CD14-positive monocyte (primary cell): ENCODE measurements around the gene CCNJL. TPM values are rescaled to one million over a fixed set of nuclear protein-coding genes. Genes with fewer than 3 reads are reported as not detected.
A peak's percentile ranks its signal among the peaks of the same experiment; 100 is the strongest.
"Not testable (repeated sequence)": the region's sequence is repeated elsewhere in the genome, so short reads cannot be mapped to it uniquely, and the experiment has no call there.

Experiments used
- DNase-seq, 3 donors: peaks; one replicate each; pipeline ENCODE4 v3.0.0-alpha.2; 2011 to 2022
- H2AFZ ChIP-seq: 2 replicates; pipeline ENCODE4 v1.6.0; 2012; ENCODE audit warnings: mild to moderate bottlenecking, low read depth, low read length, inconsistent platforms; ENCODE audit not compliant: insufficient read depth, poor library complexity, severe bottlenecking
- H3K27ac ChIP-seq, 2 donors: 1 replicate in 1 of 2; 2 replicates in 1 of 2; pipeline ENCODE4 v1.5.1; 2012 to 2013; ENCODE audit warnings: low read length in 2 of 2, control low read depth in 1 of 2, inconsistent platforms in 1 of 2, low read depth in 1 of 2, mild to moderate bottlenecking in 1 of 2
- H3K27me3 ChIP-seq, 2 donors: one replicate each; pipeline versions ENCODE4 v1.6.0 to v1.6.1; 2011 to 2013; ENCODE audit warnings: low read length in 2 of 2; ENCODE audit not compliant: control insufficient read depth in 2 of 2, insufficient read depth in 2 of 2
- H3K36me3 ChIP-seq, 2 donors: replicated peaks in 1 of 2; 1 replicate in 1 of 2; 2 replicates in 1 of 2; pipeline versions ENCODE4 v1.5.1 to v1.6.1; 2012 to 2013; ENCODE audit warnings: low read length in 2 of 2, control low read depth in 1 of 2, inconsistent platforms in 1 of 2, mild to moderate bottlenecking in 1 of 2; ENCODE audit not compliant: insufficient read depth in 2 of 2, control insufficient read depth in 1 of 2
- H3K4me1 ChIP-seq, 2 donors: 1 replicate in 1 of 2; 2 replicates in 1 of 2; pipeline versions ENCODE4 v1.5.1 to v1.6.1; 2012 to 2013; ENCODE audit warnings: low read length in 2 of 2, control low read depth in 1 of 2, inconsistent platforms in 1 of 2, mild to moderate bottlenecking in 1 of 2, moderate library complexity in 1 of 2; ENCODE audit not compliant: insufficient read depth in 2 of 2, control insufficient read depth in 1 of 2
- H3K4me2 ChIP-seq: replicated peaks from 2 replicates; pipeline ENCODE3; 2012; ENCODE audit warnings: low read length, moderate library complexity, mild to moderate bottlenecking; ENCODE audit not compliant: poor library complexity, severe bottlenecking; ENCODE audit errors: extremely low read depth
- H3K4me3 ChIP-seq, 3 experiments: fragments of 200-600 bp in 1 of 3; sonication (generic) in 1 of 3; replicated peaks in 1 of 3; 1 replicate in 2 of 3; 2 replicates in 1 of 3; pipeline ENCODE4 v1.5.1; 2011 to 2013; ENCODE audit warnings: low read length in 3 of 3, mild to moderate bottlenecking in 3 of 3, control low read depth in 2 of 3, low read depth in 2 of 3, inconsistent platforms in 1 of 3, moderate library complexity in 1 of 3
- H3K79me2 ChIP-seq: 2 replicates; pipeline ENCODE4 v1.6.0; 2012; ENCODE audit warnings: mild to moderate bottlenecking, control low read depth, inconsistent platforms, low read length, moderate library complexity; ENCODE audit not compliant: insufficient read depth
- H3K9ac ChIP-seq: 2 replicates; pipeline ENCODE4 v1.6.0; 2017; ENCODE audit warnings: low read length, mild to moderate bottlenecking; ENCODE audit not compliant: insufficient read depth, poor library complexity, severe bottlenecking
- H3K9me3 ChIP-seq, 2 donors: replicated peaks in 1 of 2; 1 replicate in 1 of 2; 2 replicates in 1 of 2; pipeline versions ENCODE4 v1.5.1 to v1.6.1; 2012 to 2013; ENCODE audit warnings: low read length in 2 of 2, control low read depth in 1 of 2; ENCODE audit not compliant: control insufficient read depth in 1 of 2, insufficient read depth in 1 of 2
- H4K20me1 ChIP-seq: 2 replicates; pipeline ENCODE4 v1.6.0; 2012; ENCODE audit warnings: mild to moderate bottlenecking, low read length, control low read depth, moderate library complexity; ENCODE audit not compliant: insufficient read depth
- H3K27ac Mint-ChIP-seq, 7 donors: one replicate each; pipeline ENCODE4 v1.8.0; 2020; ENCODE audit warnings: mild to moderate bottlenecking in 7 of 7, mixed read lengths in 7 of 7, moderate library complexity in 6 of 7, inconsistent platforms in 2 of 7
- H3K27me3 Mint-ChIP-seq, 3 donors: one replicate each; pipeline ENCODE4 v1.8.0; 2021 to 2022; ENCODE audit warnings: low read depth in 3 of 3, mild to moderate bottlenecking in 3 of 3, mixed read lengths in 3 of 3, moderate library complexity in 3 of 3, inconsistent platforms in 1 of 3
- H3K36me3 Mint-ChIP-seq, 2 donors: one replicate each; pipeline ENCODE4 v1.8.0; 2020; ENCODE audit warnings: mixed read lengths in 2 of 2, inconsistent platforms in 1 of 2, mild to moderate bottlenecking in 1 of 2
- H3K4me1 Mint-ChIP-seq: one replicate; pipeline ENCODE4 v1.8.0; 2020; ENCODE audit warnings: mild to moderate bottlenecking, mixed read lengths
- H3K4me3 Mint-ChIP-seq, 2 donors: one replicate each; pipeline ENCODE4 v1.8.0; 2020; ENCODE audit warnings: mild to moderate bottlenecking in 2 of 2, mixed read lengths in 2 of 2, moderate library complexity in 1 of 2
- H3K9me3 Mint-ChIP-seq, 7 donors: one replicate each; pipeline ENCODE4 v1.8.0; 2020 to 2022; ENCODE audit warnings: mixed read lengths in 7 of 7, mild to moderate bottlenecking in 6 of 7, moderate library complexity in 6 of 7, inconsistent platforms in 2 of 7
- CTCF ChIP-seq: fragments of 200-600 bp; IDR thresholded peaks from one replicate; pipeline ENCODE4 v1.8.0; 2022; ENCODE audit warnings: antibody characterized with exemption, mild to moderate bottlenecking
- WGBS: methylation state at CpG from one replicate; pipeline ENCODE4 v1.1.5; 2013; ENCODE audit warnings: missing lambda C conversion rate; ENCODE audit not compliant: insufficient coverage; 5-methylcytosine and 5-hydroxymethylcytosine counted together
- intact Hi-C, 2 donors: fragments of 100-400 bp; cut with micrococcal nuclease; formaldehyde crosslinking; loops; one replicate each; pipeline versions ENCODE4 v1.15.0 to v1.15.1; 2023
- polyA plus RNA-seq, 3 donors: library from polyadenylated mRNA; depleted of rRNA in 1 of 3; unstranded in 2 of 3; stranded (reverse) in 1 of 3; fragments of 300-500 nt in 2 of 3; fragments of >200 nt in 1 of 3; fragmentation: Illumina TruSeq in 2 of 3; gene quantifications; 1 replicate in 2 of 3; 2 replicates in 1 of 3; pipeline ENCODE4 v1.2.3, GENCODE V29; 2012 to 2021

CCNJL gene
- polyA plus RNA-seq, 3 donors: 0.03 TPM; not detected in 2

GRCh38 chr5:160339406-160340130, 27.2 kb upstream of the CCNJL start:
- Mint-ChIP-seq H3K9me3 (peaks cover 0 to 3% (median 0%) of the 10 kb centered on the region in 7 donors), H3K27ac (no peak overlapping the region), H3K27me3 (peaks cover 4 to 6% (median 4%) of the 10 kb centered on the region in 3 donors), H3K4me1 (peaks cover 6% of the 10 kb centered on the region), H3K36me3 (no peaks in the 10 kb centered on the region), H3K4me3 (no peak overlapping the region)
- 100% methylated on average over 3 of the region's 10 CpGs for whole genome bisulfite sequencing
- no peaks in the 10 kb centered on the region for H4K20me1 ChIP-seq
- DNase-seq: no peak
- no peaks in the 10 kb centered on the region for H3K27me3 ChIP-seq
- no peak overlapping the region for H2AFZ ChIP-seq
- intact Hi-C loops: loop anchor here (10.0 kb wide), 2 partner anchors 95 to 245 kb away; no protein-coding TSS in a partner anchor
- H3K4me1 ChIP-seq: peaks cover 9% of the 10 kb centered on the region in 2 donors
- no peak overlapping the region for H3K4me3 ChIP-seq
- no peaks in the 10 kb centered on the region for H3K79me2 ChIP-seq
- no peaks in the 10 kb centered on the region for H3K9me3 ChIP-seq
- H3K36me3 ChIP-seq: no peaks in the 10 kb centered on the region
- no peak overlapping the region for H3K4me2 ChIP-seq
- no peak overlapping the region for H3K27ac ChIP-seq
- no peak for TF ChIP-seq CTCF
- no peak overlapping the region for H3K9ac ChIP-seq

- H3K27me3 Mint-ChIP-seq: peaks cover 4 to 13% (median 5%) of the 10 kb centered on the region in 3 donors
- intact Hi-C loops: loop anchor here in 1 of 2 donors (5.0 to 10.0 kb wide), 2 partner anchors 67 to 240 kb away; no protein-coding TSS in a partner anchor
- H3K4me3 ChIP-seq: peak overlapping the region in 1 of 3 experiments; percentile 13
- peak overlapping the region; percentile 33 for H3K4me2 ChIP-seq
- H3K4me1 ChIP-seq: peaks cover 29 to 37% of the 10 kb centered on the region in 2 donors
- not testable (repeated sequence) for H3K36me3 ChIP-seq, H3K9me3 ChIP-seq, H3K27ac ChIP-seq, H3K4me3 Mint-ChIP-seq, H3K9me3 Mint-ChIP-seq, H3K27me3 ChIP-seq, H4K20me1 ChIP-seq, H3K36me3 Mint-ChIP-seq, H3K9ac ChIP-seq, H3K79me2 ChIP-seq, H2AFZ ChIP-seq
- WGBS: no CpG with 5 or more reads among the region's 3 CpGs
- peaks cover 20% of the 10 kb centered on the region for H3K4me1 Mint-ChIP-seq
- peak; percentile 28 to 53 (median 52) for DNase-seq
- peak overlapping the region in 5 of 7 donors; percentile 81 to 94 (median 87) for H3K27ac Mint-ChIP-seq
Measured at GRCh38 chr5:160334716-160335115, 22.4 kb upstream of the CCNJL start.
